Left lung (tissue), 10 donors: ENCODE measurements around the gene S100A4. TPM values are rescaled to one million over a fixed set of nuclear protein-coding genes. Genes with fewer than 3 reads are reported as not detected.

Source experiments
- ATAC-seq: fragments of 200-7000 bp; cut with Tn5 transposase; one replicate; pipeline ENCODE4 v1.9.1; 2020; ENCODE audit warnings: moderate library complexity
- DNase-seq, 4 donors: peaks; one replicate each; pipeline ENCODE4 v3.0.0-alpha.2; 2013 to 2020
- H3K27ac ChIP-seq, 2 donors: fragments of 200-600 bp; sonication (generic) in 1 of 2; one replicate each; pipeline versions ENCODE4 v1.5.0 to v1.8.0; 2020 to 2021
- H3K27me3 ChIP-seq, 2 donors: fragments of 200-600 bp; sonication (generic) in 1 of 2; one replicate each; pipeline versions ENCODE4 v1.5.0 to v1.8.0; 2020 to 2021
- H3K36me3 ChIP-seq, 2 donors: fragments of 200-600 bp; sonication (generic) in 1 of 2; one replicate each; pipeline versions ENCODE4 v1.5.0 to v1.8.0; 2020 to 2021
- H3K4me1 ChIP-seq, 2 donors: fragments of 200-600 bp; one replicate each; pipeline ENCODE4 v1.8.0; 2021
- H3K4me3 ChIP-seq, 2 donors: fragments of 200-600 bp; sonication (generic) in 1 of 2; one replicate each; pipeline versions ENCODE4 v1.5.0 to v1.8.0; 2020 to 2021; ENCODE audit warnings: mild to moderate bottlenecking in 1 of 2
- H3K9me3 ChIP-seq, 2 donors: fragments of 200-600 bp; sonication (generic) in 1 of 2; one replicate each; pipeline versions ENCODE4 v1.5.0 to v1.8.0; 2020 to 2021
- intact Hi-C, 2 donors: fragments of 100-400 bp; cut with DNase I; formaldehyde crosslinking; loops; one replicate each; pipeline versions ENCODE4 v1.11.2 to v1.14.2; 2022
- polyA plus RNA-seq, 6 donors: library from polyadenylated mRNA; unstranded; fragments of 120-200 nt; gene quantifications; one replicate each; pipeline ENCODE4 v1.2.1, GENCODE V29; 2013; ENCODE audit not compliant: insufficient read length in 6 of 6
- total RNA-seq, 2 donors: library from RNA; stranded (reverse); fragmentation: NEBNext Ultra II Directional; extraction: Animal tissue kit (Norgen Biotek cat#: 25700); gene quantifications; one replicate each; pipeline ENCODE4 v1.2.1, GENCODE V29; 2021
- TF ChIP-seq, protein P1 (sequence below), 2 donors: fragments of 200-600 bp; sonication (generic) in 1 of 2; IDR thresholded peaks; one replicate each; pipeline versions ENCODE4 v1.5.0 to v1.8.0; 2021; ENCODE audit warnings: antibody characterized with exemption in 2 of 2
- donor health status: DM: no; HTN: yes; CAD: no.
- donor health status: DM: no; HTN: no; CAD: no.

Gene S100A4
- total and polyA plus RNA-seq, 8 donors: 15.0 to 1,192 (median 22.4) TPM

DNA sequence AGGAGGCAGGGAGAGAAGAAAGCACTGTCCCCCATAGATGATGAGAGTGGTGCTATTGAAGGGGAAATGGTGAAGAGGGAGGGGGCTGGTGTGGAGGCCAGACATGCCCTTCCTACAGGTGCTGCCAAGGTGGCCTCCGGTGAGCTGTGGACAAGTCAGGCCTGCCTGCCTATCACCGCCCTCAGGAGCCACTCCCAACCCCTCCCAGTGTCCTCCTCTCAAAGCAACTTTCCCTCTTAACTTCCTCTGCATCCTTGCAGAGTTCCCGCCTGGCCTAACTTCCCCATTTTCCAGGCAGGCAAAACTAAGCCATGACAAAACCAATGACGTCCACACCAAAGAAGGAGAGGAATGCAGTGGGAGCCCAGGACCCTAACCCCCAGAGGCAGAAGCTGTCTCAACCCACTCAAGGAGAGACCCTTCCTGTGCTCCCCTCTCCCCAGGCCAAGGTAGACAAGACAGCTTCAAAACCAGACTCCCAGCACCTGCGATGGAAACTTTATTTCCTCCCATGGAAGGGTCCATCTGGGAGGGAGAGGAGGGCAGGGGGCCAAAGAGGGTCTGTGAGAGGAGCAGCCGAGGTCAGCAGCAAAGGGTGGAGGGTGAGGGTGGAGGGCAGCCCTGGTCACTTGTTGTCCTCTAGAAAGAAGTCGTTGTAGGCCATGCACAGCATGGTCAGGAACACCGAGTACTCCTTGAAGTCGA lies 8.8 kb downstream of the S100A4 start:
- no peaks in the 10 kb centered on the region for H3K27me3 ChIP-seq
- peaks cover 13 to 83% of the 10 kb centered on the region in 2 donors for H3K4me1 ChIP-seq
- DNase-seq (peak in 2 of 4 donors; percentile 81 to 86), ATAC-seq (peak; percentile 53)
- peaks cover 0 to 15% of the 10 kb centered on the region in 2 donors for H3K36me3 ChIP-seq
- H3K27ac ChIP-seq: peak overlapping the region; percentile 98 to 99
- TF ChIP-seq, protein P1, sequence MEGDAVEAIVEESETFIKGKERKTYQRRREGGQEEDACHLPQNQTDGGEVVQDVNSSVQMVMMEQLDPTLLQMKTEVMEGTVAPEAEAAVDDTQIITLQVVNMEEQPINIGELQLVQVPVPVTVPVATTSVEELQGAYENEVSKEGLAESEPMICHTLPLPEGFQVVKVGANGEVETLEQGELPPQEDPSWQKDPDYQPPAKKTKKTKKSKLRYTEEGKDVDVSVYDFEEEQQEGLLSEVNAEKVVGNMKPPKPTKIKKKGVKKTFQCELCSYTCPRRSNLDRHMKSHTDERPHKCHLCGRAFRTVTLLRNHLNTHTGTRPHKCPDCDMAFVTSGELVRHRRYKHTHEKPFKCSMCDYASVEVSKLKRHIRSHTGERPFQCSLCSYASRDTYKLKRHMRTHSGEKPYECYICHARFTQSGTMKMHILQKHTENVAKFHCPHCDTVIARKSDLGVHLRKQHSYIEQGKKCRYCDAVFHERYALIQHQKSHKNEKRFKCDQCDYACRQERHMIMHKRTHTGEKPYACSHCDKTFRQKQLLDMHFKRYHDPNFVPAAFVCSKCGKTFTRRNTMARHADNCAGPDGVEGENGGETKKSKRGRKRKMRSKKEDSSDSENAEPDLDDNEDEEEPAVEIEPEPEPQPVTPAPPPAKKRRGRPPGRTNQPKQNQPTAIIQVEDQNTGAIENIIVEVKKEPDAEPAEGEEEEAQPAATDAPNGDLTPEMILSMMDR (IDR thresholded peaks at IDR 0.05): no peak
- no peaks in the 10 kb centered on the region for H3K9me3 ChIP-seq
- intact Hi-C loops: no loop called here
- peak overlapping the region; percentile 84 to 92 for H3K4me3 ChIP-seq

- ATAC-seq: peak; percentile 82
- TF ChIP-seq, protein P1 (IDR thresholded peaks at IDR 0.05): no peak
- Histone ChIP-seq H3K27me3 (no peaks in the 10 kb centered on the region), H3K36me3 (peaks cover 0 to 15% of the 10 kb centered on the region in 2 donors), H3K9me3 (no peaks in the 10 kb centered on the region), H3K4me1 (peaks cover 13 to 82% of the 10 kb centered on the region in 2 donors), H3K4me3 (peak overlapping the region; percentile 84 to 92), H3K27ac (peak overlapping the region; percentile 98 to 99)
- DNase-seq: peak; percentile 71 to 97 (median 90)
- intact Hi-C loops: no loop called here
These were observed 9.5 kb downstream of the S100A4 start for GRCh38 chr1:153536012-153536670.

DNA sequence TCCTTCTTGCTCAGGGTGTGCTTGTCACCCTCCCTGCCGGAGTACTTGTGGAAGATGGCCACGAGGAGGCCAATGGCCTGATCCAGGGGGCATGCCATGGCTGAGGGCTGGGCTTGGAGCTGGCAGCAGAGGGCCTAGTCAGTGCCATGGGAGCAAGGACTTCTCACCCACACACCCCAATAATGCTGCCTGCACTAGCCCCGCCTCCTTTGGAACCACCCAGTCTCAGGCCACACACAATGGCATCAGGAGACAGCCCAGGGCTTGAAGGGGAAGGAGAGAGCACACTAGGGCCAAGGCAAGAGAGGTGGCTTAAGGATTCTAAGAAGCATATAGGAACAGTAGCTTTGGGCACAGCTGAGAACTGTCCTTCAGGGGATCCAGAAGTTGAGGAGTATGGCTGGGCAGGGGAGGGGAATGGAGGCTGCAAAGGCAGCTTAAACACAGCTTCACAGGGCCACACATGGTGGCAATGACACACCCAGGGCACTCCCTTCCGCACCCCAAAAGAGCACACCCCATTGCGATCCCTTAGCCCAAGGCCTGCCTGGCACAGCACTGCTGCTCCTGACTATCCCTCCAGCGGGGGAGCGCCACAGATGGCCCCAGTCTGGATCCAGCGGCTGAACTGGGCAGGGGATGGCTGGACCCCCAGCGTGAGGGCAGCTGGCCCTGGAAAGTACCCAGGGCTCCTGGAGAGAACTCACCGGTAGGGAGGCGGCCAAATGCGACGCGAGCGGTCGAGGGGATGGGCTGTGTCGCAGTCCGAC lies 10.2 kb downstream of the S100A4 start, which contains the start of gene S100A6:
Gene S100A6 (minus strand): TSS at position 750 of the 770 bp plus-strand sequence. CDS start 652 bp downstream, at position 98.
- ATAC-seq (peak; percentile 64), DNase-seq (peak in 2 of 4 donors; percentile 85 to 89)
- H3K27me3 ChIP-seq: no peaks in the 10 kb centered on the region
- H3K36me3 ChIP-seq: peaks cover 0 to 15% of the 10 kb centered on the region in 2 donors
- peak within 1 kb of the TSS; percentile 98 to 99 for H3K27ac ChIP-seq
- TF ChIP-seq, protein P1 (IDR thresholded peaks at IDR 0.05): no peak
- H3K9me3 ChIP-seq: no peaks in the 10 kb centered on the region
- intact Hi-C loops: no loop called here
- peaks cover 13 to 75% of the 10 kb centered on the region in 2 donors for H3K4me1 ChIP-seq
- peak within 1 kb of the TSS; percentile 84 to 92 for H3K4me3 ChIP-seq

DNA sequence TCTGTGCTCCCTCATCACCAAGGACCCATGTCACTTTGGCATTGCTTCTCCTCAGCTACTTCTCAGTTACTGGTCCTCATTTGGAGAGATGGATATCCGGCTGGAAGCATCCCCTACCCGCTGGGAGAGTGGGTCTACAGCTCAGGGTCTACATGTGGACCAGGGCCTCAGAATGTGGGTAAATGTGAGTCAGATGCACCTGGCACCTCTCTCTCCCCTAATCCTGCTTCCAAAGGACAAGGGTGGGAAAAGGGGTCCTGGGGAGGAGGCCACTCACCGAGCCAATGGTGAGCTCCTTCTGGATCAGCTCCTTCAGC lies 10.7 kb downstream of the S100A4 start:
- ATAC-seq: no peak
- no peaks in the 10 kb centered on the region for H3K27me3 ChIP-seq
- H3K27ac ChIP-seq: peak overlapping the region; percentile 98 to 99
- intact Hi-C loops: loop anchor here in 1 of 2 donors (5.0 kb wide), 1 partner anchor 32 kb away; the partner anchor contains the start of gene S100A2
- DNase-seq: no peak
- TF ChIP-seq, protein P1 (IDR thresholded peaks at IDR 0.05): no peak
- peak overlapping the region; percentile 84 to 92 for H3K4me3 ChIP-seq
- peaks cover 13 to 70% of the 10 kb centered on the region in 2 donors for H3K4me1 ChIP-seq
- H3K9me3 ChIP-seq: no peaks in the 10 kb centered on the region
- H3K36me3 ChIP-seq: peaks cover 0 to 15% of the 10 kb centered on the region in 2 donors
